ENCODE data around the gene POLH. TPM values are rescaled to one million over a fixed set of nuclear protein-coding genes. Genes with fewer than 3 reads are reported as not detected.
"Not testable (repeated sequence)": the region's sequence is repeated elsewhere in the genome, so short reads cannot be mapped to it uniquely, and the experiment has no call there.

The POLH gene
- total RNA-seq, 1 donor from 2014 or later: 12.4 TPM

GRCh38 chr6:43630980-43631619 is 55.1 kb downstream of the POLH start:
- no peak for DNase-seq

- DNase-seq: not testable (repeated sequence)
Observed at GRCh38 chr6:43633002-43633401, 57.0 kb downstream of the POLH start.

- DNase-seq: no peak
Observed at GRCh38 chr6:43634702-43635303, 58.8 kb downstream of the POLH start.

- DNase-seq: peak; percentile 92
Observed at GRCh38 chr6:43635387-43636307, 59.7 kb downstream of the POLH start, which contains the start of gene MAD2L1BP. MAD2L1BP (plus strand) TSS chr6:43635840; CDS start chr6:43635876, 36 bp downstream.

GRCh38 chr6:43636308-43636659 is 60.3 kb downstream of the POLH start:
- peak; percentile 40 for DNase-seq

GRCh38 chr6:43639984-43640800 is 64.2 kb downstream of the POLH start:
- no peak for DNase-seq

- DNase-seq: peak; percentile 82
Observed at GRCh38 chr6:43644940-43645612, 69.1 kb downstream of the POLH start, which contains the start of gene RSPH9. RSPH9 (plus strand) TSS chr6:43645036; CDS start chr6:43645099, 63 bp downstream.

GRCh38 chr6:43645613-43645964 is 69.6 kb downstream of the POLH start:
- no peak for DNase-seq

GRCh38 chr6:43647613-43648012 is 71.6 kb downstream of the POLH start:
- DNase-seq: no peak

- no peak for DNase-seq
Observed at GRCh38 chr6:43648248-43648647, 72.3 kb downstream of the POLH start.

GRCh38 chr6:43652822-43653221 is 76.8 kb downstream of the POLH start:
- not testable (repeated sequence) for DNase-seq

GRCh38 chr6:43657221-43657802 is 81.3 kb downstream of the POLH start:
- no peak for DNase-seq

- no peak for DNase-seq
Observed at GRCh38 chr6:43658161-43658560, 82.2 kb downstream of the POLH start.

GRCh38 chr6:43662948-43663347 is 87.0 kb downstream of the POLH start:
- DNase-seq: not testable (repeated sequence)

Small RNA genes within 50 kb of the gene (small RNA-seq; reads per million reads assigned to genes)
- gene RF00426 (ENCODE audit: low replicate concordance): not detected

Other genes starting within 250 kb of the POLH start
- gene ZNF318, start 206.5 kb upstream of the POLH start, total RNA-seq: 13.0 TPM
- 13.4 TPM for gene ABCC10, start 148.6 kb upstream of the POLH start, total RNA-seq
- 5.2 TPM for gene DLK2, start 120.6 kb upstream of the POLH start, total RNA-seq
- 26.8 TPM for gene TJAP1, start 98.6 kb upstream of the POLH start, total RNA-seq
- 0.51 TPM for gene LRRC73, start 65.8 kb upstream of the POLH start, total RNA-seq
- gene YIPF3, start 59.3 kb upstream of the POLH start, total RNA-seq: 86.8 TPM
- gene POLR1C, start 59.1 kb upstream of the POLH start, total RNA-seq: 21.8 TPM
- 22.9 TPM for gene XPO5, start 147 bp upstream of the POLH start, total RNA-seq
- gene GTPBP2, start 53.1 kb downstream of the POLH start, total RNA-seq: 32.8 TPM
- gene MAD2L1BP, start 59.7 kb downstream of the POLH start, total RNA-seq: 90.4 TPM
- gene RSPH9, start 68.9 kb downstream of the POLH start, total RNA-seq: 0.41 TPM
- gene MRPS18A, start 111.6 kb downstream of the POLH start, total RNA-seq: 31.4 TPM
- gene VEGFA, start 194.0 kb downstream of the POLH start, total RNA-seq: 170 TPM